H1 (cell line): ENCODE measurements around the gene CCDC127. TPM values are rescaled to one million over a fixed set of nuclear protein-coding genes. Genes with fewer than 3 reads are reported as not detected.

Experiments
- KDM5A ChIP-seq: fragments of 200-600 bp; IDR thresholded peaks from 2 replicates; pipeline ENCODE4 v1.7.1; 2012; ENCODE audit warnings: mild to moderate bottlenecking, low read length, inconsistent platforms, mixed read lengths
- NRF1 ChIP-seq: IDR thresholded peaks from 2 replicates; pipeline ENCODE4 v1.6.1; 2011; ENCODE audit warnings: mild to moderate bottlenecking, low read depth, low read length, improper control_type of control experiment
- polyA plus RNA-seq, 7 experiments: library from polyadenylated mRNA; depleted of rRNA in 3 of 7; stranded (reverse) in 5 of 7; unstranded in 2 of 7; fragments of >200 nt in 5 of 7; fragments of 200-250 nt in 2 of 7; gene quantifications; 1 replicate in 5 of 7; 2 replicates in 1 of 7; 4 replicates in 1 of 7; pipeline versions ENCODE4 v1.2.1 to v1.2.3, GENCODE V29; 2011 to 2013; ENCODE audit warnings: missing spikeins in 2 of 7, mixed read lengths in 2 of 7
- total RNA-seq: library from RNA; stranded (reverse); fragmentation: NEBNext Ultra II Directional; extraction: Animal tissue kit (Norgen Biotek cat#: 25700); gene quantifications from 2 replicates; pipeline ENCODE4 v1.2.1, GENCODE V29; 2021

The CCDC127 gene
- total and polyA plus RNA-seq, 2 of the 8 experiments (the other 6 are each of a cell fraction or from before 2014, with no cell fraction given), result 2.9 to 8.0 TPM

DNA sequence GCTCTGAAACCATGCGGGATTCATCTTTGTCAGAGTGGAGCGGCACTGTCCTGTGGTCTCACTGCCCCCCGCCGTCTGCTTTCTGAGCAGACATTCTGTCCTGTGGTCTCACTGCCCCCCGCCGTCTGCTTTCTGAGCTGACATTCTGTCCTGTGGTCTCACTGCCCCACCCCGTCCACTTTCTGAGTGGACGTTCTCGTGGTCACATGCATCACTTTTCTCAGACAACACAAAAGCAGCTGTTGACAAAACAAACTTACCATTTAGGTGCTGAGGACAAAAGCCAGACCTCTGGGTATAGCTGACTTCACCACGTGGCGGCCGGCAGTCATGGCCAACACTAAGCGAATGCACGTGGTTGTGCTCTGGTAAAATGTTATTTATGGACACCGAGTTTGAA is 23.9 kb downstream of the CCDC127 start (continued):
- TF ChIP-seq NRF1 (no peak), KDM5A (no peak)
